ENCODE results near the gene SEPTIN1.
A peak's percentile ranks its signal among the peaks of the same experiment; 100 is the strongest.

SEPTIN1 gene

GRCh38 chr16:30407804-30408534, 25.6 kb upstream of the SEPTIN1 start:
- H2AFZ ChIP-seq (ENCODE audit: low read length): peak overlapping the region; percentile 95
- H3K18ac ChIP-seq (ENCODE audit: low read length): peak overlapping the region; percentile 98
- peak overlapping the region; percentile 95 for H3K9ac ChIP-seq (ENCODE audit: low read depth, low read length, poor library complexity)
- H2BK120ac ChIP-seq (ENCODE audit: low read depth, low read length): no peak overlapping the region
- peak overlapping the region; percentile 93 for H3K23ac ChIP-seq (ENCODE audit: low read depth, low read length, poor library complexity)
- H3K4me1 ChIP-seq (ENCODE audit: control insufficient read depth in 2 of 2, insufficient read depth in 1 of 2, low read depth in 1 of 2, low read length in 2 of 2): peaks cover 9 to 15% of the 10 kb centered on the region in 2 donors
- peak overlapping the region; percentile 68 for H3K4me2 ChIP-seq (ENCODE audit: insufficient read depth, low read length, poor library complexity, severe bottlenecking)
- peak overlapping the region; percentile 88 to 95 for H3K4me3 ChIP-seq (ENCODE audit: low read length in 2 of 2)
- no CpG with 5 or more reads among the region's 19 CpGs for WGBS, 2 donors (ENCODE audit: extremely low coverage in 2 of 2, insufficient read length in 2 of 2, insufficient replicate concordance in 1 of 2)
- H2BK5ac ChIP-seq (ENCODE audit: low read length): peak overlapping the region; percentile 89
- DNase-seq (ENCODE audit: low spot score): no peak
- H4K8ac ChIP-seq (ENCODE audit: low read depth, low read length): peak overlapping the region; percentile 1
- H4K91ac ChIP-seq (ENCODE audit: low read depth, low read length, poor library complexity): no peak overlapping the region
- peak overlapping the region; percentile 80 for H2AK5ac ChIP-seq (ENCODE audit: low read depth, low read length)
- peak overlapping the region; percentile 48 for H3K4ac ChIP-seq (ENCODE audit: low read length)
- peaks cover 0 to 2% (median 0%) of the 10 kb centered on the region in 3 experiments for H3K27me3 ChIP-seq (ENCODE audit: control insufficient read depth in 3 of 3, insufficient read depth in 3 of 3, low read depth in 1 of 3, low read length in 3 of 3)
- no peaks in the 10 kb centered on the region for H3K9me3 ChIP-seq (replicated peaks in 1 of 2; ENCODE audit: control insufficient read depth in 2 of 2, insufficient read depth in 1 of 2, low read depth in 1 of 2, low read length in 2 of 2)
- peak overlapping the region; percentile 76 for H3K14ac ChIP-seq (ENCODE audit: low read length)
- H3K36me3 ChIP-seq (replicated peaks in 1 of 2; ENCODE audit: control insufficient read depth in 2 of 2, insufficient read depth in 2 of 2, low read length in 2 of 2): peaks cover 14 to 37% of the 10 kb centered on the region in 2 donors
- peak overlapping the region; percentile 82 for H2BK15ac ChIP-seq (ENCODE audit: low read length)
- no peak overlapping the region for H2BK12ac ChIP-seq (ENCODE audit: low read length)
- peaks cover 4% of the 10 kb centered on the region for H3K79me1 ChIP-seq (ENCODE audit: low read depth, low read length)
- H3K27ac ChIP-seq (replicated peaks; ENCODE audit: low read length): peak overlapping the region; percentile 52

GRCh38 chr16:30407102-30407803, 24.9 kb upstream of the SEPTIN1 start, which contains the start of gene ZNF771:
ZNF771 (plus strand) TSS chr16:30407606; CDS start chr16:30408054, 448 bp downstream.
- H3K4me1 ChIP-seq (ENCODE audit: control insufficient read depth in 2 of 2, insufficient read depth in 1 of 2, low read depth in 1 of 2, low read length in 2 of 2): peaks cover 9 to 15% of the 10 kb centered on the region in 2 donors
- no CpG with 5 or more reads among the region's 65 CpGs for WGBS, 2 donors (ENCODE audit: extremely low coverage in 2 of 2, insufficient read length in 2 of 2, insufficient replicate concordance in 1 of 2)
- H2AFZ ChIP-seq (ENCODE audit: low read length): peak within 1 kb of the TSS; percentile 95
- peak within 1 kb of the TSS; percentile 88 to 95 for H3K4me3 ChIP-seq (ENCODE audit: low read length in 2 of 2)
- peak within 1 kb of the TSS; percentile 95 for H3K9ac ChIP-seq (ENCODE audit: low read depth, low read length, poor library complexity)
- H4K8ac ChIP-seq (ENCODE audit: low read depth, low read length): peak within 1 kb of the TSS; percentile 1
- H3K23ac ChIP-seq (ENCODE audit: low read depth, low read length, poor library complexity): peak within 1 kb of the TSS; percentile 93
- H2BK5ac ChIP-seq (ENCODE audit: low read length): peak within 1 kb of the TSS; percentile 89
- peaks cover 0 to 2% (median 0%) of the 10 kb centered on the region in 3 experiments for H3K27me3 ChIP-seq (ENCODE audit: control insufficient read depth in 3 of 3, insufficient read depth in 3 of 3, low read depth in 1 of 3, low read length in 3 of 3)
- H3K27ac ChIP-seq (replicated peaks; ENCODE audit: low read length): peak within 1 kb of the TSS; percentile 52
- no peak within 1 kb of the TSS for H4K91ac ChIP-seq (ENCODE audit: low read depth, low read length, poor library complexity)
- peak within 1 kb of the TSS; percentile 98 for H3K18ac ChIP-seq (ENCODE audit: low read length)
- peaks cover 14 to 30% of the 10 kb centered on the region in 2 donors for H3K36me3 ChIP-seq (replicated peaks in 1 of 2; ENCODE audit: control insufficient read depth in 2 of 2, insufficient read depth in 2 of 2, low read length in 2 of 2)
- H3K14ac ChIP-seq (ENCODE audit: low read length): peak within 1 kb of the TSS; percentile 76
- H3K4me2 ChIP-seq (ENCODE audit: insufficient read depth, low read length, poor library complexity, severe bottlenecking): peak within 1 kb of the TSS; percentile 68
- peak within 1 kb of the TSS; percentile 82 for H2BK15ac ChIP-seq (ENCODE audit: low read length)
- DNase-seq (ENCODE audit: low spot score): peak; percentile 88
- H2BK120ac ChIP-seq (ENCODE audit: low read depth, low read length): no peak within 1 kb of the TSS
- peaks cover 4% of the 10 kb centered on the region for H3K79me1 ChIP-seq (ENCODE audit: low read depth, low read length)
- H2AK5ac ChIP-seq (ENCODE audit: low read depth, low read length): peak within 1 kb of the TSS; percentile 80
- H3K9me3 ChIP-seq (replicated peaks in 1 of 2; ENCODE audit: control insufficient read depth in 2 of 2, insufficient read depth in 1 of 2, low read depth in 1 of 2, low read length in 2 of 2): no peaks in the 10 kb centered on the region
- peak within 1 kb of the TSS; percentile 48 for H3K4ac ChIP-seq (ENCODE audit: low read length)
- H2BK12ac ChIP-seq (ENCODE audit: low read length): no peak within 1 kb of the TSS

- H2BK120ac ChIP-seq (ENCODE audit: low read depth, low read length): no peak overlapping the region
- peak overlapping the region; percentile 32 for H3K9ac ChIP-seq (ENCODE audit: low read depth, low read length, poor library complexity)
- H4K91ac ChIP-seq (ENCODE audit: low read depth, low read length, poor library complexity): no peak overlapping the region
- peaks cover 4% of the 10 kb centered on the region for H3K79me1 ChIP-seq (ENCODE audit: low read depth, low read length)
- H3K9me3 ChIP-seq (replicated peaks in 1 of 2; ENCODE audit: control insufficient read depth in 2 of 2, insufficient read depth in 1 of 2, low read depth in 1 of 2, low read length in 2 of 2): no peaks in the 10 kb centered on the region
- H3K14ac ChIP-seq (ENCODE audit: low read length): no peak overlapping the region
- H3K27ac ChIP-seq (replicated peaks; ENCODE audit: low read length): no peak overlapping the region
- peaks cover 11 to 25% of the 10 kb centered on the region in 2 donors for H3K36me3 ChIP-seq (replicated peaks in 1 of 2; ENCODE audit: control insufficient read depth in 2 of 2, insufficient read depth in 2 of 2, low read length in 2 of 2)
- no peak overlapping the region for H2BK12ac ChIP-seq (ENCODE audit: low read length)
- H2AK5ac ChIP-seq (ENCODE audit: low read depth, low read length): no peak overlapping the region
- peak overlapping the region; percentile 93 for H3K23ac ChIP-seq (ENCODE audit: low read depth, low read length, poor library complexity)
- H3K4me3 ChIP-seq (ENCODE audit: low read length in 2 of 2): peak overlapping the region; percentile 81 to 95
- no CpG with 5 or more reads among the region's 14 CpGs for whole genome bisulfite sequencing, 2 donors (ENCODE audit: extremely low coverage in 2 of 2, insufficient read length in 2 of 2, insufficient replicate concordance in 1 of 2)
- H3K4me1 ChIP-seq (ENCODE audit: control insufficient read depth in 2 of 2, insufficient read depth in 1 of 2, low read depth in 1 of 2, low read length in 2 of 2): peaks cover 9 to 15% of the 10 kb centered on the region in 2 donors
- H3K4ac ChIP-seq (ENCODE audit: low read length): no peak overlapping the region
- H3K27me3 ChIP-seq (ENCODE audit: control insufficient read depth in 3 of 3, insufficient read depth in 3 of 3, low read depth in 1 of 3, low read length in 3 of 3): peaks cover 0 to 2% (median 0%) of the 10 kb centered on the region in 3 experiments
- no peak for DNase-seq (ENCODE audit: low spot score)
- no peak overlapping the region for H4K8ac ChIP-seq (ENCODE audit: low read depth, low read length)
- peak overlapping the region; percentile 95 for H2AFZ ChIP-seq (ENCODE audit: low read length)
- no peak overlapping the region for H2BK15ac ChIP-seq (ENCODE audit: low read length)
- peak overlapping the region; percentile 88 for H3K18ac ChIP-seq (ENCODE audit: low read length)
- no peak overlapping the region for H2BK5ac ChIP-seq (ENCODE audit: low read length)
- H3K4me2 ChIP-seq (ENCODE audit: insufficient read depth, low read length, poor library complexity, severe bottlenecking): peak overlapping the region; percentile 66
Observed at GRCh38 chr16:30406795-30407101, 24.4 kb upstream of the SEPTIN1 start.
